ENCODE data around the gene MYCBPAP. TPM values are rescaled to one million over a fixed set of nuclear protein-coding genes. Genes with fewer than 3 reads are reported as not detected.

The MYCBPAP gene
- total RNA-seq, 1 experiment from 2014 or later: 1.9 TPM

GRCh38 chr17:50569592-50569991 is 61.4 kb downstream of the MYCBPAP start:
- Histone ChIP-seq H3K9me2 (replicated peaks; ENCODE audit: low read length) (no peaks in the 10 kb centered on the region), H3K4me3 (ENCODE audit: low read length) (no peak overlapping the region), H3K4me1 (ENCODE audit: insufficient read depth, low read length) (no peaks in the 10 kb centered on the region), H2AFZ (ENCODE audit: low read length) (no peak overlapping the region), H3K36me3 (ENCODE audit: low read depth, low read length) (no peaks in the 10 kb centered on the region), H3K4me2 (ENCODE audit: low read length) (no peak overlapping the region), H3K27me3 (ENCODE audit: low read length) (peaks cover 4% of the 10 kb centered on the region; the same call in 1 of the 2 replicates), H3K27ac (ENCODE audit: low read length) (no peak overlapping the region), H3K9ac (ENCODE audit: low read length) (no peak overlapping the region), H3F3A (ENCODE audit: low read length, unreplicated experiment) (no peaks in the 10 kb centered on the region), H3K79me2 (ENCODE audit: low read length) (no peaks in the 10 kb centered on the region), H3K9me3 (ENCODE audit: low read length) (no peaks in the 10 kb centered on the region), H4K20me1 (ENCODE audit: low read length) (no peaks in the 10 kb centered on the region)
- DNase-seq: no peak
- BruUV-seq (replicated peaks): no TSS peak
- ChIA-PET CTCF (no interaction called here), POLR2A (ENCODE audit: unreplicated experiment) (no interaction called here)
- TF ChIP-seq EZH2phosphoT487 (IDR thresholded peaks at IDR 0.05; ENCODE audit: borderline replicate concordance, low read length) (no peak), EZH2 (IDR thresholded peaks at IDR 0.05; ENCODE audit: low read length, unreplicated experiment) (no peak), CTCF (conservative IDR thresholded peaks at IDR 0.05; ENCODE audit: low read depth, low read length) (no peak)
- no peak for ATAC-seq
- intact Hi-C loops (cut with micrococcal nuclease): no loop called here

GRCh38 chr17:50570032-50570431 is 61.8 kb downstream of the MYCBPAP start:
- BruUV-seq (replicated peaks): no TSS peak
- intact Hi-C loops (cut with micrococcal nuclease): no loop called here

More at GRCh38 chr17:50570032-50570431, 61.8 kb downstream of the MYCBPAP start:
- H3K36me3 ChIP-seq (ENCODE audit: low read depth, low read length): no peaks in the 10 kb centered on the region
- ChIA-PET CTCF (no interaction called here), POLR2A (ENCODE audit: unreplicated experiment) (no interaction called here)
- no peak overlapping the region for H3K27ac ChIP-seq (ENCODE audit: low read length)
- no peak overlapping the region for H2AFZ ChIP-seq (ENCODE audit: low read length)
- no peaks in the 10 kb centered on the region for H3K4me1 ChIP-seq (ENCODE audit: insufficient read depth, low read length)
- H3K79me2 ChIP-seq (ENCODE audit: low read length): no peaks in the 10 kb centered on the region
- TF ChIP-seq CTCF (conservative IDR thresholded peaks at IDR 0.05; ENCODE audit: low read depth, low read length) (no peak), EZH2phosphoT487 (IDR thresholded peaks at IDR 0.05; ENCODE audit: borderline replicate concordance, low read length) (no peak), EZH2 (IDR thresholded peaks at IDR 0.05; ENCODE audit: low read length, unreplicated experiment) (no peak)
- no peak for ATAC-seq
- H3F3A ChIP-seq (ENCODE audit: low read length, unreplicated experiment): no peaks in the 10 kb centered on the region
- no peak overlapping the region for H3K9ac ChIP-seq (ENCODE audit: low read length)
- no peak overlapping the region for H3K4me3 ChIP-seq (ENCODE audit: low read length)
- no peaks in the 10 kb centered on the region for H4K20me1 ChIP-seq (ENCODE audit: low read length)
- no peaks in the 10 kb centered on the region for H3K9me2 ChIP-seq (replicated peaks; ENCODE audit: low read length)
- no peak for DNase-seq
- peaks cover 4% of the 10 kb centered on the region; the same call in 1 of the 2 replicates for H3K27me3 ChIP-seq (ENCODE audit: low read length)
- no peaks in the 10 kb centered on the region for H3K9me3 ChIP-seq (ENCODE audit: low read length)
- no peak overlapping the region for H3K4me2 ChIP-seq (ENCODE audit: low read length)

Measured in PC-3 (cell line).